Chondrocyte (in vitro differentiated cells): ENCODE measurements around the gene CTIF. TPM values are rescaled to one million over a fixed set of nuclear protein-coding genes. Genes with fewer than 3 reads are reported as not detected.
A peak's percentile ranks its signal among the peaks of the same experiment; 100 is the strongest.

Experiments
- DNase-seq: peaks from one replicate; pipeline ENCODE4 v3.0.0; 2021; ENCODE audit warnings: mixed read lengths, low spot score
- H3K27ac Mint-ChIP-seq: one replicate; pipeline ENCODE4 v1.8.0; 2021; ENCODE audit warnings: mild to moderate bottlenecking, moderate library complexity, mixed read lengths; ENCODE audit not compliant: unreplicated experiment
- H3K27me3 Mint-ChIP-seq: 2 replicates; pipeline ENCODE4 v1.8.0; 2021; ENCODE audit warnings: low read depth, mixed read lengths
- H3K36me3 Mint-ChIP-seq: 2 replicates; pipeline ENCODE4 v1.8.0; 2021; ENCODE audit warnings: low read depth, mixed read lengths
- H3K4me1 Mint-ChIP-seq: 2 replicates; pipeline ENCODE4 v1.8.0; 2021; ENCODE audit warnings: low read depth, mild to moderate bottlenecking, mixed read lengths
- H3K4me3 Mint-ChIP-seq: one replicate; pipeline ENCODE4 v1.8.0; 2021; ENCODE audit warnings: mild to moderate bottlenecking, moderate library complexity, mixed read lengths; ENCODE audit not compliant: unreplicated experiment
- H3K9me3 Mint-ChIP-seq: 2 replicates; pipeline ENCODE4 v1.8.0; 2021; ENCODE audit warnings: low read depth, mixed read lengths
- CTCF ChIP-seq: fragments of 200-600 bp; sonication (generic); IDR thresholded peaks from 2 replicates; pipeline ENCODE4 v1.5.0; 2021; ENCODE audit warnings: antibody characterized with exemption, mild to moderate bottlenecking, moderate library complexity
- total RNA-seq: library from RNA; stranded (reverse); gene quantifications from 3 replicates; pipeline ENCODE4 v1.2.1, GENCODE V29; 2021

The CTIF gene
- total RNA-seq, 1 donor from 2014 or later: 184 TPM

DNA sequence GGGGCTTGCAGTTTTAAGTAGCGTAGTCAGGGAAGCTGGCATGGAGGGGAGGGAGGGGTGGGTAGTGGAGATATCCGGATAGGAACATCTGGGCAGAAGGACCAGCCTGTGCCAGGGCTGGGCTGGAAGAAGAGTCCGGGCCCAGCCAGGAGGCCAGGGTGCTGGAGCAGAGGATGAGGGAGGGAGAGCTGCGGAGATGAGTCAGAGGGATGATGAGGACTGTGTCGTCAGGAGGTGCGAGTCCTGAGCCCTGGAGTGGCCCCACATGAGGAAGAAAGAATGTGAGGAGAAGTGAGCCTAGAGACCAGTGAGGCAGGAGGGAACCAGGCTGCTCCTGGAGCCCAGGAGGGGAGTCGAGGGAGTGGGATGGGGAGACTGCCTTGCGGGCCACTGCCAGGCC is 82.4 kb downstream of the CTIF start:
- H3K4me1 Mint-ChIP-seq: peaks cover 89% of the 10 kb centered on the region
- no peaks in the 10 kb centered on the region for H3K27me3 Mint-ChIP-seq
- peak overlapping the region; percentile 18 for H3K4me3 Mint-ChIP-seq
- DNase-seq: no peak
- H3K27ac Mint-ChIP-seq: peak overlapping the region; percentile 96
- no peaks in the 10 kb centered on the region for H3K9me3 Mint-ChIP-seq
- H3K36me3 Mint-ChIP-seq: peaks cover 18% of the 10 kb centered on the region
- TF ChIP-seq CTCF: no peak

GRCh38 chr18:48621815-48622555 is 83.2 kb downstream of the CTIF start:
- no peak for TF ChIP-seq CTCF
- H3K4me1 Mint-ChIP-seq: peaks cover 83% of the 10 kb centered on the region
- H3K27ac Mint-ChIP-seq: peak overlapping the region; percentile 96
- no peaks in the 10 kb centered on the region for H3K27me3 Mint-ChIP-seq
- no peak overlapping the region for H3K4me3 Mint-ChIP-seq
- peaks cover 19% of the 10 kb centered on the region for H3K36me3 Mint-ChIP-seq
- H3K9me3 Mint-ChIP-seq: no peaks in the 10 kb centered on the region
- no peak for DNase-seq

- peaks cover 80% of the 10 kb centered on the region for H3K4me1 Mint-ChIP-seq
- peak overlapping the region; percentile 11 for H3K4me3 Mint-ChIP-seq
- DNase-seq: no peak
- peaks cover 25% of the 10 kb centered on the region for H3K36me3 Mint-ChIP-seq
- TF ChIP-seq CTCF: no peak
- peak overlapping the region; percentile 96 for H3K27ac Mint-ChIP-seq
- H3K9me3 Mint-ChIP-seq: no peaks in the 10 kb centered on the region
- H3K27me3 Mint-ChIP-seq: no peaks in the 10 kb centered on the region
Measured at GRCh38 chr18:48622911-48623431, 84.1 kb downstream of the CTIF start.

GRCh38 chr18:48623468-48624235 is 84.8 kb downstream of the CTIF start:
- no peaks in the 10 kb centered on the region for H3K9me3 Mint-ChIP-seq
- no peaks in the 10 kb centered on the region for H3K27me3 Mint-ChIP-seq
- no peak overlapping the region for H3K4me3 Mint-ChIP-seq
- H3K4me1 Mint-ChIP-seq: peaks cover 79% of the 10 kb centered on the region
- peak overlapping the region; percentile 96 for H3K27ac Mint-ChIP-seq
- no peak for TF ChIP-seq CTCF
- peaks cover 28% of the 10 kb centered on the region for H3K36me3 Mint-ChIP-seq
- no peak for DNase-seq

GRCh38 chr18:48624856-48625255 is 86.0 kb downstream of the CTIF start:
- Mint-ChIP-seq H3K27me3 (no peaks in the 10 kb centered on the region), H3K36me3 (peaks cover 28% of the 10 kb centered on the region), H3K4me3 (no peak overlapping the region), H3K4me1 (peaks cover 83% of the 10 kb centered on the region), H3K9me3 (no peaks in the 10 kb centered on the region), H3K27ac (peak overlapping the region; percentile 74)
- DNase-seq: no peak
- no peak for TF ChIP-seq CTCF
